ENCODE results near the gene CDH20.

The CDH20 gene

GRCh38 chr18:61448316-61448715 is 115.1 kb downstream of the CDH20 start:
- no peak overlapping the region for H3K9ac ChIP-seq (ENCODE audit: low read length)

GRCh38 chr18:61459896-61460648 is 126.8 kb downstream of the CDH20 start:
- Histone ChIP-seq H3K27me3 (ENCODE audit: control insufficient read depth in 1 of 2, insufficient read depth in 1 of 2, low read length in 2 of 2) (no peaks in the 10 kb centered on the region), H3K79me1 (replicated peaks; ENCODE audit: low read length, poor library complexity, severe bottlenecking) (no peaks in the 10 kb centered on the region)

More at GRCh38 chr18:61448316-61448715, 115.1 kb downstream of the CDH20 start:
- Histone ChIP-seq H2BK120ac (ENCODE audit: low read depth, low read length) (no peak overlapping the region), H3K27me3 (ENCODE audit: control insufficient read depth in 1 of 2, insufficient read depth in 1 of 2, low read length in 2 of 2) (no peaks in the 10 kb centered on the region), H3K4me2 (ENCODE audit: low read length, poor library complexity, severe bottlenecking) (no peak overlapping the region), H3K4me3 (ENCODE audit: insufficient read depth in 1 of 2, low read depth in 1 of 2, low read length in 2 of 2) (no peak overlapping the region), H3K9me3 (ENCODE audit: control insufficient read depth, low read length) (no peaks in the 10 kb centered on the region), H3K18ac (ENCODE audit: low read depth in 1 of 2, low read length in 2 of 2) (no peak overlapping the region), H3K36me3 (ENCODE audit: control insufficient read depth in 1 of 2, insufficient read depth in 2 of 2, low read depth in 1 of 2, low read length in 2 of 2) (no peaks in the 10 kb centered on the region), H2AK5ac (ENCODE audit: low read length, severe bottlenecking) (no peak overlapping the region), H4K8ac (ENCODE audit: low read length) (no peak overlapping the region), H3K23ac (ENCODE audit: low read length in 2 of 2) (no peak overlapping the region), H2BK5ac (ENCODE audit: low read depth, low read length, poor library complexity, severe bottlenecking) (no peak overlapping the region), H3K79me1 (replicated peaks; ENCODE audit: low read length, poor library complexity, severe bottlenecking) (no peaks in the 10 kb centered on the region), H3K4me1 (ENCODE audit: control insufficient read depth, insufficient read depth, low read depth, low read length) (no peaks in the 10 kb centered on the region), H2BK15ac (ENCODE audit: low read depth, poor library complexity, severe bottlenecking) (no peak overlapping the region), H2BK12ac (ENCODE audit: low read length in 2 of 2) (no peak overlapping the region), H3K4ac (ENCODE audit: low read depth in 1 of 2, low read length in 2 of 2) (no peak overlapping the region), H3K14ac (ENCODE audit: low read length in 2 of 2) (no peak overlapping the region), H3K27ac (ENCODE audit: low read length, poor library complexity, severe bottlenecking) (no peak overlapping the region), H2AFZ (ENCODE audit: low read depth, low read length) (no peak overlapping the region), H4K91ac (ENCODE audit: low read length) (no peak overlapping the region)
- WGBS, result 100% methylated on average over 1 of the region's 2 CpGs
- DNase-seq, result no peak

GRCh38 chr18:61464551-61465142 is 131.4 kb downstream of the CDH20 start:
- Histone ChIP-seq H2BK5ac (ENCODE audit: low read depth, low read length, poor library complexity, severe bottlenecking) (no peak overlapping the region), H3K36me3 (ENCODE audit: control insufficient read depth in 1 of 2, insufficient read depth in 2 of 2, low read depth in 1 of 2, low read length in 2 of 2) (no peaks in the 10 kb centered on the region)

More at GRCh38 chr18:61459896-61460648, 126.8 kb downstream of the CDH20 start:
- Histone ChIP-seq H3K36me3 (ENCODE audit: control insufficient read depth in 1 of 2, insufficient read depth in 2 of 2, low read depth in 1 of 2, low read length in 2 of 2) (no peaks in the 10 kb centered on the region), H3K14ac (ENCODE audit: low read length in 2 of 2) (no peak overlapping the region), H3K4me2 (ENCODE audit: low read length, poor library complexity, severe bottlenecking) (no peak overlapping the region), H2AFZ (ENCODE audit: low read depth, low read length) (peak overlapping the region; percentile 42), H2BK15ac (ENCODE audit: low read depth, poor library complexity, severe bottlenecking) (no peak overlapping the region), H3K23ac (ENCODE audit: low read length in 2 of 2) (no peak overlapping the region), H4K8ac (ENCODE audit: low read length) (no peak overlapping the region), H3K27ac (ENCODE audit: low read length, poor library complexity, severe bottlenecking) (no peak overlapping the region), H2BK12ac (ENCODE audit: low read length in 2 of 2) (no peak overlapping the region), H3K9ac (ENCODE audit: low read length) (no peak overlapping the region), H3K9me3 (ENCODE audit: control insufficient read depth, low read length) (no peaks in the 10 kb centered on the region), H3K4ac (ENCODE audit: low read depth in 1 of 2, low read length in 2 of 2) (no peak overlapping the region), H3K4me3 (ENCODE audit: insufficient read depth in 1 of 2, low read depth in 1 of 2, low read length in 2 of 2) (no peak overlapping the region), H2BK5ac (ENCODE audit: low read depth, low read length, poor library complexity, severe bottlenecking) (no peak overlapping the region), H2BK120ac (ENCODE audit: low read depth, low read length) (no peak overlapping the region), H4K91ac (ENCODE audit: low read length) (no peak overlapping the region), H2AK5ac (ENCODE audit: low read length, severe bottlenecking) (no peak overlapping the region), H3K4me1 (ENCODE audit: control insufficient read depth, insufficient read depth, low read depth, low read length) (peaks cover 5% of the 10 kb centered on the region), H3K18ac (ENCODE audit: low read depth in 1 of 2, low read length in 2 of 2) (no peak overlapping the region)
- 79% methylated on average over 3 of the region's 4 CpGs for WGBS
- no peak for DNase-seq

GRCh38 chr18:61466736-61467135 is 133.5 kb downstream of the CDH20 start:
- H3K9me3 ChIP-seq (ENCODE audit: control insufficient read depth, low read length), result no peaks in the 10 kb centered on the region
- H3K79me1 ChIP-seq (replicated peaks; ENCODE audit: low read length, poor library complexity, severe bottlenecking), result no peaks in the 10 kb centered on the region
- H3K14ac ChIP-seq (ENCODE audit: low read length in 2 of 2), result no peak overlapping the region
- H4K8ac ChIP-seq (ENCODE audit: low read length), result no peak overlapping the region
- H2BK120ac ChIP-seq (ENCODE audit: low read depth, low read length), result no peak overlapping the region
- H2AK5ac ChIP-seq (ENCODE audit: low read length, severe bottlenecking), result no peak overlapping the region
- no peaks in the 10 kb centered on the region for H3K27me3 ChIP-seq (ENCODE audit: control insufficient read depth in 1 of 2, insufficient read depth in 1 of 2, low read length in 2 of 2)
- no peak overlapping the region for H3K4me2 ChIP-seq (ENCODE audit: low read length, poor library complexity, severe bottlenecking)
- WGBS, result 67% methylated on average over 3 of the region's 3 CpGs
- no peak overlapping the region for H4K91ac ChIP-seq (ENCODE audit: low read length)
- H3K36me3 ChIP-seq (ENCODE audit: control insufficient read depth in 1 of 2, insufficient read depth in 2 of 2, low read depth in 1 of 2, low read length in 2 of 2), result no peaks in the 10 kb centered on the region
- no peak overlapping the region for H2BK5ac ChIP-seq (ENCODE audit: low read depth, low read length, poor library complexity, severe bottlenecking)
- H3K23ac ChIP-seq (ENCODE audit: low read length in 2 of 2), result no peak overlapping the region
- H2BK12ac ChIP-seq (ENCODE audit: low read length in 2 of 2), result no peak overlapping the region
- no peak overlapping the region for H2BK15ac ChIP-seq (ENCODE audit: low read depth, poor library complexity, severe bottlenecking)
- DNase-seq, result no peak
- no peak overlapping the region for H3K4ac ChIP-seq (ENCODE audit: low read depth in 1 of 2, low read length in 2 of 2)
- H3K4me3 ChIP-seq (ENCODE audit: insufficient read depth in 1 of 2, low read depth in 1 of 2, low read length in 2 of 2), result no peak overlapping the region
- H3K9ac ChIP-seq (ENCODE audit: low read length), result no peak overlapping the region
- no peak overlapping the region for H3K27ac ChIP-seq (ENCODE audit: low read length, poor library complexity, severe bottlenecking)
- peaks cover 5% of the 10 kb centered on the region for H3K4me1 ChIP-seq (ENCODE audit: control insufficient read depth, insufficient read depth, low read depth, low read length)
- no peak overlapping the region for H3K18ac ChIP-seq (ENCODE audit: low read depth in 1 of 2, low read length in 2 of 2)
- H2AFZ ChIP-seq (ENCODE audit: low read depth, low read length), result no peak overlapping the region

More at GRCh38 chr18:61464551-61465142, 131.4 kb downstream of the CDH20 start:
- H3K4ac ChIP-seq (ENCODE audit: low read depth in 1 of 2, low read length in 2 of 2), result no peak overlapping the region
- no CpG with 5 or more reads among the region's 1 CpG for WGBS
- no peak overlapping the region for H2BK12ac ChIP-seq (ENCODE audit: low read length in 2 of 2)
- H4K8ac ChIP-seq (ENCODE audit: low read length), result no peak overlapping the region
- no peak overlapping the region for H3K23ac ChIP-seq (ENCODE audit: low read length in 2 of 2)
- no peaks in the 10 kb centered on the region for H3K9me3 ChIP-seq (ENCODE audit: control insufficient read depth, low read length)
- no peak overlapping the region for H2AFZ ChIP-seq (ENCODE audit: low read depth, low read length)
- H4K91ac ChIP-seq (ENCODE audit: low read length), result no peak overlapping the region
- no peaks in the 10 kb centered on the region for H3K79me1 ChIP-seq (replicated peaks; ENCODE audit: low read length, poor library complexity, severe bottlenecking)
- no peak overlapping the region for H3K9ac ChIP-seq (ENCODE audit: low read length)
- no peak for DNase-seq
- peaks cover 5% of the 10 kb centered on the region for H3K4me1 ChIP-seq (ENCODE audit: control insufficient read depth, insufficient read depth, low read depth, low read length)
- no peak overlapping the region for H2BK120ac ChIP-seq (ENCODE audit: low read depth, low read length)
- no peak overlapping the region for H3K4me2 ChIP-seq (ENCODE audit: low read length, poor library complexity, severe bottlenecking)
- H2BK15ac ChIP-seq (ENCODE audit: low read depth, poor library complexity, severe bottlenecking), result no peak overlapping the region
- H3K27ac ChIP-seq (ENCODE audit: low read length, poor library complexity, severe bottlenecking), result no peak overlapping the region
- no peaks in the 10 kb centered on the region for H3K27me3 ChIP-seq (ENCODE audit: control insufficient read depth in 1 of 2, insufficient read depth in 1 of 2, low read length in 2 of 2)
- H3K18ac ChIP-seq (ENCODE audit: low read depth in 1 of 2, low read length in 2 of 2), result no peak overlapping the region
- no peak overlapping the region for H2AK5ac ChIP-seq (ENCODE audit: low read length, severe bottlenecking)
- no peak overlapping the region for H3K4me3 ChIP-seq (ENCODE audit: insufficient read depth in 1 of 2, low read depth in 1 of 2, low read length in 2 of 2)
- H3K14ac ChIP-seq (ENCODE audit: low read length in 2 of 2), result no peak overlapping the region

Measured in mesenchymal stem cell (in vitro differentiated cells and primary cell).